Astrocyte of the spinal cord (primary cell): ENCODE results near the gene ENTREP1.

ENCODE experiments used
- DNase-seq: peaks from one replicate; pipeline ENCODE4 v3.0.0; 2011; ENCODE audit warnings: low read depth, low spot score
- H3K4me3 ChIP-seq: 2 replicates; pipeline ENCODE4 v1.5.1; 2011; ENCODE audit warnings: low read depth, mild to moderate bottlenecking, low read length, moderate library complexity
- in situ Hi-C: cut with HindIII; loops from 2 replicates; pipeline ENCODE4 v1.10.0; 2017; ENCODE audit warnings: low sequenced_read_pairs
- TF ChIP-seq, protein P1 (sequence below): IDR thresholded peaks from 2 replicates; pipeline ENCODE4 v1.5.1; 2012; ENCODE audit warnings: low read depth, mild to moderate bottlenecking, low read length, inconsistent platforms

Gene ENTREP1, protein sequence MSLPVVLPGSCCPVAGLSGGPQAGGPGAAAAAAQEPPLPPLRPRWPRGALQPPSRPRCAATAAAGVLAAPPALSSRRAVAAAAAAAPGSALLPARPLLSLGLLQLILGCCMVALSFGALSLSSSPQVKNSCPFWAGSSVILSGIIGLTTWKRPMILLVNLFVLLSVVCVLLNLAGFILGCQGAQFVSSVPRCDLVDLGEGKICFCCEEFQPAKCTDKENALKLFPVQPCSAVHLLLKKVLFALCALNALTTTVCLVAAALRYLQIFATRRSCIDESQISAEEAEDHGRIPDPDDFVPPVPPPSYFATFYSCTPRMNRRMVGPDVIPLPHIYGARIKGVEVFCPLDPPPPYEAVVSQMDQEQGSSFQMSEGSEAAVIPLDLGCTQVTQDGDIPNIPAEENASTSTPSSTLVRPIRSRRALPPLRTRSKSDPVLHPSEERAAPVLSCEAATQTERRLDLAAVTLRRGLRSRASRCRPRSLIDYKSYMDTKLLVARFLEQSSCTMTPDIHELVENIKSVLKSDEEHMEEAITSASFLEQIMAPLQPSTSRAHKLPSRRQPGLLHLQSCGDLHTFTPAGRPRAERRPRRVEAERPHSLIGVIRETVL

DNA sequence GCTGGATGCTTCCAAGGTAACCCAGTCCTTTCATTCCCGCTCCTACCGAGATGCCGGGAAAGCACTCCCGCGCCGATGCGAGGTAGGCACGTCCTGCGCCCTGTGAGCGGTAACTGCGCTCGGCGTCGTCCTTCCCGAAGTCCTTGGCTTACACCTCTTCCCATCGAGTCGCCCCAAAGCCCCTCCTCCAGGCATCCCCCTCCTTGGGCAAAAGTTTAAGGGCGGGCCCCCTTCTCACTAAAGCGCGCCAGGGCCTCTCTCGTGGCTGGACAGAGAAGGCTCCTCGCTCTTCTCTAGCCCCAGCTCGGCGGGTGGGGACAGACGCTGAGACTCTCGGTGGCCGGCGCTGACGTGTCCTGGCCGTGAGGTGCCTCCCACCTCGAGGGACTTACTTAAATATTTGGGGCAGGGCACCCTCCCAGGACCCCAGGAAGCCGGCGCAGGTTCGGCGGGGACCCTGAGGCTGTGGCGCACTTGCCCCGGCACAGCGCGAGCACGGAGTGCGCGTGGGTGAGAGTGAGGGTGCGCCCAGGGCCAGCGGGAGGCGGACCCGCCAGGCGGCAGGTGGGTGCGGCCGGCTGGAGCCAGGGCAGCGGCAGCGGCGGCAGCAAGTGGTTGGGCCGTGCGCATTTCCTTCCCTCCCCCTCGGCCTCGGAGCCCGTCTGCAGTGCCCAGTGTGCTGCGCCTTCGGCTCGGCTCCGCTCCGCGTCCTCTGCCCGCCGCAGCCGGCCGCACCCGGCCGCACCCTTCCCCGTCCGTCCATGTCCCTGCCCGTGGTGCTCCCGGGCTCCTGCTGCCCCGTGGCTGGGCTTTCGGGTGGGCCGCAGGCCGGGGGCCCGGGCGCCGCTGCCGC lies at the start of gene ENTREP1:
Gene ENTREP1, plus strand, starts transcription at position 667 of the 853 bp plus-strand sequence. Its CDS starts 95 bp downstream, at position 762.
- in situ Hi-C loops: no loop called here
- DNase-seq: peak; percentile 18

DNA sequence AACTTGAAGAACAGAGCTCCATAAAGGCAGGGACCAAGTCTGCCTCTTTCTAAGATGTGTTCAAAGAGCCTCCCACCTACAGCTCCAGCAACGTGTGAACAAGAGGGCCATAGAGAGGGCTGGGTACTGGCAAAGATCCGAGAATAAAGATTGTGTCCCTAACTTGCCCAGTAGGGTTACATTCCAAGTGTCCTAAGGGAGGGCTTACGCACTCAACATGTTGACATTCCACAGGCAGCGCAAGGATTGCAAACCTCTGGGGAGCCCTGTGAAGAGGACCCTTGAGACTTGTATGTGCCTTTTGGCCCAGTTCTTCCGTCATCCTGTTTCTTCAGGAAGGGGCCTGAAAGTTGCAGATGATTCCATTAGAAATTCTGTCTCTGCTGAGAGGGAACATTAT lies 48.2 kb upstream of the ENTREP1 start:
- no peak overlapping the region for H3K4me3 ChIP-seq
- TF ChIP-seq, protein P1, sequence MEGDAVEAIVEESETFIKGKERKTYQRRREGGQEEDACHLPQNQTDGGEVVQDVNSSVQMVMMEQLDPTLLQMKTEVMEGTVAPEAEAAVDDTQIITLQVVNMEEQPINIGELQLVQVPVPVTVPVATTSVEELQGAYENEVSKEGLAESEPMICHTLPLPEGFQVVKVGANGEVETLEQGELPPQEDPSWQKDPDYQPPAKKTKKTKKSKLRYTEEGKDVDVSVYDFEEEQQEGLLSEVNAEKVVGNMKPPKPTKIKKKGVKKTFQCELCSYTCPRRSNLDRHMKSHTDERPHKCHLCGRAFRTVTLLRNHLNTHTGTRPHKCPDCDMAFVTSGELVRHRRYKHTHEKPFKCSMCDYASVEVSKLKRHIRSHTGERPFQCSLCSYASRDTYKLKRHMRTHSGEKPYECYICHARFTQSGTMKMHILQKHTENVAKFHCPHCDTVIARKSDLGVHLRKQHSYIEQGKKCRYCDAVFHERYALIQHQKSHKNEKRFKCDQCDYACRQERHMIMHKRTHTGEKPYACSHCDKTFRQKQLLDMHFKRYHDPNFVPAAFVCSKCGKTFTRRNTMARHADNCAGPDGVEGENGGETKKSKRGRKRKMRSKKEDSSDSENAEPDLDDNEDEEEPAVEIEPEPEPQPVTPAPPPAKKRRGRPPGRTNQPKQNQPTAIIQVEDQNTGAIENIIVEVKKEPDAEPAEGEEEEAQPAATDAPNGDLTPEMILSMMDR: no peak
- in situ Hi-C loops: no loop called here
- peak; percentile 3 for DNase-seq

More for the DNA sequence above, at the start of gene ENTREP1:
- peak within 1 kb of the TSS; percentile 32 for H3K4me3 ChIP-seq
- TF ChIP-seq, protein P1: no peak

DNA sequence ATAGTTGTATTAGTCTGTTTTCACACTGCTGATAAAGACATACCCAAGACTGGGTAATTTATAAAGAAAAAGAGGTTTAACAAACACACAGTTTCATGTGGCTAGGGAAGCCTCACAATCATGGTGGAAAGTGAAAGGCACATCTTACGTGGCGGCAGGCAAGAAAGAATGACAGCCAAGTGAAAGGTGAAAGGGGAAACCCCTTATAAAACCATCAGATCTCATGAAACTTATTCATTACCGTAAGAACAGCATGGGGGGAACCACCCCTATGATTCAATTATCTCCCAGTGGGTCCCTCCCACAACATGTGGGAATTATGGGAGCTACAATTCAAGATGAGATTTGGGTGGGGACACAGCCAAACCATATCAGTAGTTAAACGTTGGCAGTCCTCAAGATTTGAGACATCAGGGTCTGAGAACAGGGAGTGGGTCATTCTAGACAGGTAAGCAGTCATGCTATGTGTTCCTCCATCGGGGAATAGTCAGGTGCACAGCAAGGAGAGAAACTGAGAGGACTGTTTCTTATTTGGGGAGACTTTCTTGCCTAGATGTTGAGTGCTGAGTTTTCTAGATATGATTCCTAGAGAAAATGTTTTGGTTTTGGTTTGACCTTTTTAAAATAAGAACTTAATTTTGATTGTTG lies 45.8 kb upstream of the ENTREP1 start:
- no peak for DNase-seq
- TF ChIP-seq, protein P1: no peak
- in situ Hi-C loops: no loop called here
- no peak overlapping the region for H3K4me3 ChIP-seq

DNA sequence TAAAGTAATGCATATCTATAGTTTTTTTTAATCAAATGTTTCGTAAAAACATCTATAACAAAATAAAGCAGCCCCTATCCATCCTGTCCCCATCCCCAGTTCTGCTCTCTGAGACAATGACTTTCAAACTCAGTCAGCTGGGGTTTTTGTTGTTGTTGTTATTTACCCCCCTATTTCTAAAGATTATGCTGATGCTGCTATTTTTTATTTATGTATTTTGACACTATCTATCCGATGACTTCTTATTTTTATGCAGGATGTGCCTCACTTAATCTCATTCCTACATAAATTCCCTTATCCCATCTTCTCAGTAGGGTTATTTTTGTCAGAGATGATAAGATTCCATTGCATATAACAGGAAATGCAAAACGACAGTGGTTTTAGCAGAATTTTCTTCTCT lies 45.3 kb upstream of the ENTREP1 start:
- no peak overlapping the region for H3K4me3 ChIP-seq
- in situ Hi-C loops: no loop called here
- DNase-seq: no peak
- TF ChIP-seq, protein P1: no peak

DNA sequence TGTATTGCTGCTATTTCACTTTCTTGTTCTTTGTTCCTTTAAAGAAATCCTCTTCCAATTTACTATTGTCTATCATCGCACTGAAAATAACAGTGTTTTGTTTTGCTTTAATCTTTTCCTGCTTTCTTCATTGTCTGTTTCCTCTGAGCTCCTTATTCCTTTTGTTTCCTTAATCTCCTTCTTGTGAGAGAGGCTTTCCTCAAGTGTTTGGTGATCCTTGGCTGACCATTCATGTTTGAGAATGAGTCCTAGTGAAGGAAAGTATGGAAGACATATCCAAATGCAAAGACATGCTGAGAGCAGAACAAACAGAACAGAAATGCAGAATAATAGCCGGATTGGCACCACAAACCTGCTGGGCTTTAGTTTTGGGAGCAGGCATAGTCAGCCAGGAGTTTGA lies 42.0 kb upstream of the ENTREP1 start:
- TF ChIP-seq, protein P1: no peak
- no peak for DNase-seq
- in situ Hi-C loops: no loop called here
- no peak overlapping the region for H3K4me3 ChIP-seq

DNA sequence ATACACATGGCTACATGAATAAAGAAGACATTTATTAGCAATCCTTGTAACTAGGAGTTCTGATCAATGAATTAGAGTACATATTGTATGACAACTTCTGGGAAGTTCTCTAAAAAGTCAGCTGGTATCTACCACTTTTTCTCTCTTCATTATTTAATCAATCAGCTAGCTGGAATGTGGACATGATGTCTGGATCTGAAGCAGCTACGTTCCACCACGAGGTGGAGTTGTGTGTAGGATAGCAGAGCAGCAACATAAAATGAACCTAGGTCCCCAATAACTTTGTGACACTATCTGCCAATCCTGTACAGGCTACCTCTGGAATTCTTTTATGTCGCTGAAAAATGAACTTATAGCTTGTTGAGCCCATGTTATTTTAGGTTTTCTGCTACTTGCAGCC lies 32.9 kb upstream of the ENTREP1 start:
- no peak for DNase-seq
- H3K4me3 ChIP-seq: no peak overlapping the region
- TF ChIP-seq, protein P1: no peak
- in situ Hi-C loops: no loop called here
